K562 (cell line): ENCODE measurements around the gene KIF3B. TPM values are rescaled to one million over a fixed set of nuclear protein-coding genes. Genes with fewer than 3 reads are reported as not detected.

Experiments
- ATAC-seq: fragments of 200-7000 bp; cut with Tn5 transposase; 3 replicates; pipeline ENCODE4 v1.9.1; 2020; ENCODE audit warnings: moderate library complexity
- BruUV-seq: library from RNA; stranded (reverse); fragments of 400-500 nt; replicated peaks from 2 replicates; lab custom pipeline; 2021; lab: Mats Ljungman, UMichigan
- CTCF ChIA-PET: fragments of 300-600 bp; formaldehyde crosslinking; extraction: SDS; loops from one replicate; lab custom pipeline; 2021; ENCODE audit warnings: low intra/inter-chr PET ratio; lab: Yijun Ruan, JAX
- POLR2A ChIA-PET: fragments of 300-600, 350-650 bp; sonication (Branson Sonifier 250); formaldehyde crosslinking; extraction: SDS; loops from one replicate; lab custom pipeline; 2021; ENCODE audit warnings: antibody characterized with exemption, inconsistent platforms; lab: Yijun Ruan, JAX
- DNase-seq, 4 experiments: peaks; one replicate each; pipeline versions ENCODE4 v3.0.0 to v3.0.0-alpha.2; 2011 to 2018; ENCODE audit warnings: low spot score in 3 of 4, mixed read lengths in 3 of 4; ENCODE audit errors: extremely low read depth in 1 of 4
- FAIRE-seq: peaks from 2 replicates; lab custom pipeline; 2011; peaks lifted over from hg19 to GRCh38; lab: Jason Lieb, UNC
- H2AFZ ChIP-seq: 2 replicates; pipeline ENCODE4 v1.6.0; 2011; ENCODE audit warnings: low read depth, low read length, control low read depth, inconsistent platforms
- H3K27ac ChIP-seq: fragments of 200-600 bp; 3 replicates; pipeline ENCODE4 v1.8.0; 2011; ENCODE audit warnings: low read depth, mild to moderate bottlenecking, control low read depth, inconsistent platforms, low read length, moderate library complexity, mixed read lengths; ENCODE audit errors: extremely low read depth
- H3K27me3 ChIP-seq, 2 experiments: fragments of 300-600 bp in 1 of 2; 2 replicates in 1 of 2; 3 replicates in 1 of 2; pipeline versions ENCODE4 v1.6.0 to v1.8.0; 2011; ENCODE audit warnings: inconsistent platforms in 2 of 2, low read length in 2 of 2, mild to moderate bottlenecking in 1 of 2, mixed read lengths in 1 of 2, moderate library complexity in 1 of 2; ENCODE audit not compliant: control insufficient read depth in 2 of 2, insufficient read depth in 2 of 2
- H3K36me3 ChIP-seq: fragments of 300-600 bp; 3 replicates; pipeline ENCODE4 v1.8.0; 2011; ENCODE audit warnings: mild to moderate bottlenecking, low read length, inconsistent platforms; ENCODE audit not compliant: control insufficient read depth, insufficient read depth
- H3K4me1 ChIP-seq, 2 experiments: fragments of 200-600 bp in 1 of 2; replicated peaks in 1 of 2; 2 replicates in 1 of 2; 3 replicates in 1 of 2; pipeline versions ENCODE4 v1.5.1 to v1.8.0; 2011; ENCODE audit warnings: inconsistent platforms in 2 of 2, low read length in 2 of 2, mild to moderate bottlenecking in 1 of 2, mixed read lengths in 1 of 2, moderate library complexity in 1 of 2; ENCODE audit not compliant: control insufficient read depth in 2 of 2, insufficient read depth in 2 of 2
- H3K4me2 ChIP-seq: 2 replicates; pipeline ENCODE4 v1.6.1; 2011; ENCODE audit warnings: low read length, control low read depth, inconsistent platforms, mixed read lengths; ENCODE audit not compliant: insufficient read depth
- H3K4me3 ChIP-seq: fragments of 200-600 bp; sonication (generic), shearing (Covaris generic); 2 replicates; pipeline ENCODE4 v1.5.1; 2016; ENCODE audit warnings: control low read depth, inconsistent platforms
- H3K79me2 ChIP-seq: fragments of 200-600 bp; 3 replicates; pipeline ENCODE4 v1.8.0; 2011; ENCODE audit warnings: low read length, inconsistent platforms; ENCODE audit not compliant: control insufficient read depth, insufficient read depth
- H3K9ac ChIP-seq, 2 experiments: 2 replicates each; pipeline versions ENCODE4 v1.6.0 to v1.6.1; 2011; ENCODE audit warnings: low read depth in 2 of 2, low read length in 2 of 2, control low read depth in 1 of 2, inconsistent platforms in 1 of 2, mild to moderate bottlenecking in 1 of 2, mixed read lengths in 1 of 2; ENCODE audit not compliant: insufficient read depth in 1 of 2
- H3K9me1 ChIP-seq: one replicate; pipeline ENCODE4 v1.6.0; 2011; ENCODE audit warnings: inconsistent platforms, mild to moderate bottlenecking, low read length, moderate library complexity; ENCODE audit not compliant: control insufficient read depth, insufficient read depth
- H3K9me3 ChIP-seq: replicated peaks from 2 replicates; pipeline ENCODE4 v1.5.1; 2011; ENCODE audit warnings: low read depth, low read length, inconsistent platforms; ENCODE audit not compliant: control insufficient read depth, insufficient read depth
- H4K20me1 ChIP-seq: replicated peaks from 2 replicates; pipeline ENCODE4 v1.6.1; 2011; ENCODE audit warnings: low read length, inconsistent platforms, mixed read lengths; ENCODE audit not compliant: control insufficient read depth, insufficient read depth
- CEBPG ChIP-seq, 3 experiments: fragments of 200-800 bp in 1 of 3; sonication (Bioruptor generic) in 1 of 3; sonication (generic) in 1 of 3; formaldehyde crosslinking in 1 of 3; IDR thresholded peaks in 2 of 3; conservative IDR thresholded peaks in 1 of 3; 2 replicates each; pipeline versions ENCODE4 v1.6.1 to v1.8.0; 2016 to 2022; ENCODE audit warnings: missing compliant biosample characterization in 2 of 3, missing genetic modification characterization in 2 of 3, mild to moderate bottlenecking in 1 of 3, missing genetic modification reagents in 1 of 3
- GABPB2 ChIP-seq: fragments of 250-450 bp; sonication (Bioruptor Pico); conservative IDR thresholded peaks from 2 replicates; pipeline ENCODE4 v1.5.1; 2021; ENCODE audit warnings: mild to moderate bottlenecking
- HMGXB4 ChIP-seq: sonication (generic); formaldehyde crosslinking; IDR thresholded peaks from 2 replicates; pipeline ENCODE4 v1.8.1; 2023; ENCODE audit warnings: mild to moderate bottlenecking, missing genetic modification reagents
- MIER1 ChIP-seq: fragments of 450-650 bp; IDR thresholded peaks from 2 replicates; pipeline ENCODE4 v1.6.1; 2016; ENCODE audit warnings: antibody characterized with exemption, mild to moderate bottlenecking, low read depth
- MTA1 ChIP-seq: fragments of 450-650 bp; IDR thresholded peaks from 2 replicates; pipeline ENCODE4 v1.6.1; 2017; ENCODE audit warnings: borderline replicate concordance
- NONO ChIP-seq, 2 experiments: fragments of 200-400 bp in 1 of 2; fragments of 450-650 bp in 1 of 2; formaldehyde crosslinking in 1 of 2; IDR thresholded peaks; 2 replicates each; pipeline ENCODE4 v1.6.1; 2017; ENCODE audit warnings: low read depth in 2 of 2, mild to moderate bottlenecking in 2 of 2, moderate library complexity in 2 of 2, low read length in 1 of 2
- POLR2B ChIP-seq: fragments of 450-650 bp; IDR thresholded peaks from 2 replicates; pipeline ENCODE4 v1.6.1; 2018; ENCODE audit warnings: low read depth; ENCODE audit not compliant: partially characterized antibody
- RFX5 ChIP-seq: IDR thresholded peaks from 2 replicates; pipeline ENCODE4 v1.6.1; 2011; ENCODE audit warnings: low read depth, mild to moderate bottlenecking, improper control_type of control experiment, low read length
- RFX7 ChIP-seq: fragments of 250-450 bp; sonication (Bioruptor Pico); IDR thresholded peaks from 2 replicates; pipeline ENCODE4 v1.5.1; 2021; ENCODE audit warnings: mild to moderate bottlenecking
- SMARCA4 ChIP-seq: fragments of 450-650 bp; IDR thresholded peaks from 2 replicates; pipeline ENCODE4 v1.6.1; 2016
- TAF7 ChIP-seq: fragments of 450-650 bp; IDR thresholded peaks from 2 replicates; pipeline ENCODE4 v1.6.1; 2016; ENCODE audit warnings: missing genetic modification characterization, missing compliant biosample characterization
- ZNF354B ChIP-seq: fragments of 250-450 bp; sonication (Bioruptor Pico); IDR thresholded peaks from 2 replicates; pipeline ENCODE4 v1.4.0; 2020
- ZNF436 ChIP-seq: fragments of 250-450, 450-650 bp; sonication (Bioruptor Pico); formaldehyde crosslinking; IDR thresholded peaks from 2 replicates; pipeline ENCODE4 v1.7.0; 2020; ENCODE audit warnings: mild to moderate bottlenecking
- WGBS: fragments of 100-300 bp; shearing (Covaris generic); methylation state at CpG from one replicate; pipeline ENCODE4 v1.1.6; 2016; ENCODE audit warnings: low coverage, mixed read lengths; ENCODE audit not compliant: insufficient coverage; ENCODE audit errors: missing lambda C conversion rate; 5-methylcytosine and 5-hydroxymethylcytosine counted together
- in situ Hi-C: fragments of 300-500 bp; cut with MboI; formaldehyde crosslinking; loops from 4 replicates; pipeline ENCODE4 v1.15.0; 2018; ENCODE audit warnings: inconsistent platforms, mixed read lengths
- intact Hi-C: fragments of 100-400 bp; cut with micrococcal nuclease; formaldehyde crosslinking; loops from 2 replicates; pipeline ENCODE4 v1.14.2; 2022
- polyA plus RNA-seq, 8 experiments: library from polyadenylated mRNA; depleted of rRNA in 4 of 8; stranded (reverse) in 5 of 8; unstranded in 3 of 8; fragments of >200 nt; fragmentation: Nextera tagmentation in 2 of 8; fragmentation: Illumina TruSeq in 1 of 8; extraction: Ambion mirVana in 2 of 8; extraction: Trizol in 1 of 8; gene quantifications; 2 replicates each; pipeline versions ENCODE4 v1.2.1 to v1.2.3, GENCODE V29; 2011 to 2014; ENCODE audit warnings: inconsistent platforms in 1 of 8, missing spikeins in 1 of 8
- total RNA-seq, 7 experiments: library from RNA; depleted of rRNA in 6 of 7; stranded (reverse); fragments of >200 nt in 6 of 7; fragmentation: Illumina TruSeq in 2 of 7; extraction: Trizol in 2 of 7; gene quantifications; 2 replicates each; pipeline versions ENCODE4 v1.2.1 to v1.2.3, GENCODE V29; 2011 to 2021; ENCODE audit warnings: low replicate concordance in 1 of 7
- TF ChIP-seq, protein P1 (sequence below): fragments of 450-650 bp; formaldehyde crosslinking; IDR thresholded peaks from 2 replicates; pipeline ENCODE4 v1.4.0; 2020; ENCODE audit warnings: mild to moderate bottlenecking
- TF ChIP-seq, protein P2 (sequence below): sonication (generic); formaldehyde crosslinking; IDR thresholded peaks from 2 replicates; pipeline ENCODE4 v1.8.0; 2023; ENCODE audit warnings: mild to moderate bottlenecking, missing genetic modification reagents

KIF3B gene
- total and polyA plus RNA-seq, 9 of the 15 experiments (the other 6 are each of a cell fraction or from before 2014, with no cell fraction given): 2.9 to 12.3 (median 8.6) TPM

GRCh38 chr20:32282461-32282860 lies 5.0 kb downstream of the KIF3B start:
- H3K9ac ChIP-seq: no peak overlapping the region
- H3K9me1 ChIP-seq: no peaks in the 10 kb centered on the region
- TF ChIP-seq GABPB2 (CRISPR knock-in tag) (no peak), POLR2B (no peak), RFX7 (CRISPR knock-in tag) (no peak), MIER1 (no peak), ZNF436 (CRISPR knock-in tag) (no peak), SMARCA4 (no peak), TAF7 (tag) (no peak), CEBPG (CRISPR knock-in tag; IDR thresholded peaks at IDR 0.05) (no peak), CEBPG (tag; conservative IDR thresholded peaks at IDR 0.05 in 1 of 2, IDR thresholded peaks at IDR 0.05 in 1 of 2) (no peak), HMGXB4 (no peak), RFX5 (no peak), ZNF354B (CRISPR knock-in tag) (no peak), NONO (IDR thresholded peaks at IDR 0.05; ENCODE audit: low read depth in 2 of 2, low read length in 1 of 2) (no peak), MTA1 (no peak)
- TF ChIP-seq, protein P1, sequence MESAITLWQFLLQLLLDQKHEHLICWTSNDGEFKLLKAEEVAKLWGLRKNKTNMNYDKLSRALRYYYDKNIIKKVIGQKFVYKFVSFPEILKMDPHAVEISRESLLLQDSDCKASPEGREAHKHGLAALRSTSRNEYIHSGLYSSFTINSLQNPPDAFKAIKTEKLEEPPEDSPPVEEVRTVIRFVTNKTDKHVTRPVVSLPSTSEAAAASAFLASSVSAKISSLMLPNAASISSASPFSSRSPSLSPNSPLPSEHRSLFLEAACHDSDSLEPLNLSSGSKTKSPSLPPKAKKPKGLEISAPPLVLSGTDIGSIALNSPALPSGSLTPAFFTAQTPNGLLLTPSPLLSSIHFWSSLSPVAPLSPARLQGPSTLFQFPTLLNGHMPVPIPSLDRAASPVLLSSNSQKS (CRISPR knock-in tag): no peak
- TF ChIP-seq, protein P2, sequence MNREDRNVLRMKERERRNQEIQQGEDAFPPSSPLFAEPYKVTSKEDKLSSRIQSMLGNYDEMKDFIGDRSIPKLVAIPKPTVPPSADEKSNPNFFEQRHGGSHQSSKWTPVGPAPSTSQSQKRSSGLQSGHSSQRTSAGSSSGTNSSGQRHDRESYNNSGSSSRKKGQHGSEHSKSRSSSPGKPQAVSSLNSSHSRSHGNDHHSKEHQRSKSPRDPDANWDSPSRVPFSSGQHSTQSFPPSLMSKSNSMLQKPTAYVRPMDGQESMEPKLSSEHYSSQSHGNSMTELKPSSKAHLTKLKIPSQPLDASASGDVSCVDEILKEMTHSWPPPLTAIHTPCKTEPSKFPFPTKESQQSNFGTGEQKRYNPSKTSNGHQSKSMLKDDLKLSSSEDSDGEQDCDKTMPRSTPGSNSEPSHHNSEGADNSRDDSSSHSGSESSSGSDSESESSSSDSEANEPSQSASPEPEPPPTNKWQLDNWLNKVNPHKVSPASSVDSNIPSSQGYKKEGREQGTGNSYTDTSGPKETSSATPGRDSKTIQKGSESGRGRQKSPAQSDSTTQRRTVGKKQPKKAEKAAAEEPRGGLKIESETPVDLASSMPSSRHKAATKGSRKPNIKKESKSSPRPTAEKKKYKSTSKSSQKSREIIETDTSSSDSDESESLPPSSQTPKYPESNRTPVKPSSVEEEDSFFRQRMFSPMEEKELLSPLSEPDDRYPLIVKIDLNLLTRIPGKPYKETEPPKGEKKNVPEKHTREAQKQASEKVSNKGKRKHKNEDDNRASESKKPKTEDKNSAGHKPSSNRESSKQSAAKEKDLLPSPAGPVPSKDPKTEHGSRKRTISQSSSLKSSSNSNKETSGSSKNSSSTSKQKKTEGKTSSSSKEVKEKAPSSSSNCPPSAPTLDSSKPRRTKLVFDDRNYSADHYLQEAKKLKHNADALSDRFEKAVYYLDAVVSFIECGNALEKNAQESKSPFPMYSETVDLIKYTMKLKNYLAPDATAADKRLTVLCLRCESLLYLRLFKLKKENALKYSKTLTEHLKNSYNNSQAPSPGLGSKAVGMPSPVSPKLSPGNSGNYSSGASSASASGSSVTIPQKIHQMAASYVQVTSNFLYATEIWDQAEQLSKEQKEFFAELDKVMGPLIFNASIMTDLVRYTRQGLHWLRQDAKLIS (CRISPR knock-in tag): no peak
- 60% methylated on average over 4 of the region's 4 CpGs for WGBS
- DNase-seq: no peak
- H4K20me1 ChIP-seq: peaks cover 17% of the 10 kb centered on the region
- H3K27me3 ChIP-seq: no peaks in the 10 kb centered on the region
- peaks cover 7% of the 10 kb centered on the region; the same call in 1 of the 3 replicates for H3K79me2 ChIP-seq
- no peak overlapping the region for H3K4me3 ChIP-seq
- no peak overlapping the region for H3K27ac ChIP-seq
- POLR2A ChIA-PET: interaction anchor here (0.7 kb wide), 1 partner anchor 11 kb away, joined by 3 read pairs; no protein-coding TSS in a partner anchor
- no peak overlapping the region for H3K4me2 ChIP-seq
- FAIRE-seq: no peak
- in situ Hi-C loops (no loop called here), intact Hi-C loops (no loop called here)
- H2AFZ ChIP-seq: no peak overlapping the region
- H3K4me1 ChIP-seq: peaks cover 6 to 27% of the 10 kb centered on the region in 2 experiments
- peaks cover 4% of the 10 kb centered on the region; the same call in 1 of the 3 replicates for H3K36me3 ChIP-seq
- H3K9me3 ChIP-seq: no peaks in the 10 kb centered on the region
- CTCF ChIA-PET: no interaction called here
- no TSS peak for BruUV-seq
- ATAC-seq: no peak
